ENCODE results near the gene GAS2L2. TPM values are rescaled to one million over a fixed set of nuclear protein-coding genes. Genes with fewer than 3 reads are reported as not detected.

Gene GAS2L2
- not detected in 2 replicates for total RNA-seq (2014; rRNA removed; shearing (Covaris generic); ENCODE audit: low replicate concordance)

DNA sequence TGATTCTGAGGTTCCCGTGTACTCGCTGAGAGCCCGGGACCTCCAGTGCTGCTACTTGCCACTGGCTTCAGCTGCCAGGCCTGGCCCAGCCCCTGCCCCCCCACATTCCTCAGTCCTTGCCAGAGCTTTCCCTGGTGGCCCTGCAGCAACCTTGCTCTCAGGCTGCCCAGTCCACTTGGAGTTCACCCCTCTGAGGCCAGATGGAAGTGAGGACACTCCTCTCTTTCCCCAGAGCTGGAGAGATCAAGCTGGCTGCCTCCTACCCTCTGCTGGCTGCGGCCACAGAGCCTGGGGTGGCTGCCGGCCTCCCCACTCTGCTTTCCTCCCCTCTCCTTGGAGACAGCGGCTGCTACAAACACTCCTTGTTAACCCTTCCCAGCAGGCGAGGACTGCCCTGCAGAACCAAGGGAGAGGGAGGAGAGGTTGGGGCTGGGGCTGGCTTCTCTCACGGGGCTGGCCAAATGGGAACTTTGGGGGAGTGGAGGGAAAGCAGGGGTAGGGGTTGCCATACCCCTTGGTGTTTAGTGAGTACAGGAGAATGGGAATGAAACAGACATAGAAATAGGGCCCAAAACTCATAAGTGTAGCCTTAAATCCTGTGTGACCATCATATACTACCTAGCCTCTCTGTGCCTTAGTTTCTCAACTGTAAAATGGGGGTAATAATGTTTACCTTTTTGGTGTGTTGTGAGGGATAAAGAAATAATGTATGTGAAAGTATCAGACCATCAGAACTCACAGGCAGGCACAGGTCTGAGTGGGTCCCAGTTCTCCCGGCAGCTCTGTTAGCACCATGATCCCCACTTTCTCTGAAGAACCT lies at the start of gene GAS2L2:
Gene GAS2L2 (minus strand): TSS at position 295 of the 820 bp plus-strand sequence. CDS start 389 bp downstream, outside the sequence.
- no peaks in the 10 kb centered on the region for H3K36me3 ChIP-seq
- H3K9me3 ChIP-seq, result no peaks in the 10 kb centered on the region
- H3K4me3 ChIP-seq, result no peak within 1 kb of the TSS
- no peak for DNase-seq
- H3K27me3 ChIP-seq, result peaks cover 10% of the 10 kb centered on the region; the same call in 1 of the 2 replicates

GRCh38 chr17:35801583-35802224 lies 48.7 kb upstream of the GAS2L2 start:
- DNase-seq, result peak; percentile 90
- H3K36me3 ChIP-seq, result no peaks in the 10 kb centered on the region
- peaks cover 8% of the 10 kb centered on the region for H3K27me3 ChIP-seq
- no peak overlapping the region for H3K4me3 ChIP-seq
- H3K9me3 ChIP-seq, result no peaks in the 10 kb centered on the region

DNA sequence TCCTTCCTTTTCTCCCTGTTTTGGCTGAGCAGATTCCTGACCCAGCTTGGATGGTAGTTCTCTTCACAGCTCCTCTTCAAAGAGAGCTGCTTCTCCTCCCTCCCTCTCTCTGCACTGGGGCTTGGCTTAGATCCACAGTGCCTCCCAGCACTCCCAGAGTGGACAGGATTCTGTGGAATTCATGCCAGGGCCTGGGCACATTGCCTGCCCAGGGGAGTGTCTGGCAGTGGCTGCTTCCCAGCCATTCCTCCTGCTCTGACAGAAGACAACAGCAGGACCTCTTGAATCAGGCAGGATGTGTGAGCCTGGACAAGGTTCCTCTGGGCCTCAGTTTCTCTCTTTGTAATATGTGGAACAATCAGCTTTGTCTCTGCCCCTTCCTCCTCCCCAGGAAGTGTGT lies 46.9 kb upstream of the GAS2L2 start:
- Histone ChIP-seq H3K36me3 (no peaks in the 10 kb centered on the region), H3K27me3 (peaks cover 17% of the 10 kb centered on the region), H3K9me3 (no peaks in the 10 kb centered on the region), H3K4me3 (no peak overlapping the region)
- peak; percentile 97 for DNase-seq

GRCh38 chr17:35797918-35798317 lies 44.9 kb upstream of the GAS2L2 start:
- Histone ChIP-seq H3K4me3 (no peak overlapping the region), H3K27me3 (peaks cover 24% of the 10 kb centered on the region), H3K9me3 (no peaks in the 10 kb centered on the region), H3K36me3 (no peaks in the 10 kb centered on the region)
- no peak for DNase-seq

DNA sequence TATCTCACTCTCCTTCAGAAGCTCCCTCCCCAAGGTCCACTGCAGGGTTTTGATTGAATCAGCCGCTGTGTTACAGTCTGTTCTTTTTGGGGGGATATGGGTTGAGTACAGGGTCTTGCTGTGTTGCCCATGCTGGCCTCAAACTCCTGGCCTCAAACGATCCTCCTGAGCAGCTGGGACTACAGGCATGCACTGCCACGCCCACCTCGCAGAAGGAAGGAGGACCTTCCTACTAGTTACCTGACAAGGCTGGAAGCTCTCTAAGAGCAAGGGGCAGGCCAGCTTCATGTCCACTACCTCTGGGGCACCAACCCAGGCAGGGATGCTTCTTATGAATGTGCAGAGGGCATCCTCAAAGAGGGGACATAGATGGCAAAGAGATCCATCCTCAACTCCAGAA lies 44.3 kb upstream of the GAS2L2 start:
- Histone ChIP-seq H3K4me3 (no peak overlapping the region), H3K27me3 (peaks cover 24% of the 10 kb centered on the region), H3K9me3 (no peaks in the 10 kb centered on the region), H3K36me3 (no peaks in the 10 kb centered on the region)
- no peak for DNase-seq

GRCh38 chr17:35796942-35797341 lies 43.9 kb upstream of the GAS2L2 start:
- Histone ChIP-seq H3K4me3 (no peak overlapping the region), H3K27me3 (peaks cover 24% of the 10 kb centered on the region), H3K36me3 (no peaks in the 10 kb centered on the region), H3K9me3 (no peaks in the 10 kb centered on the region)
- no peak for DNase-seq

DNA sequence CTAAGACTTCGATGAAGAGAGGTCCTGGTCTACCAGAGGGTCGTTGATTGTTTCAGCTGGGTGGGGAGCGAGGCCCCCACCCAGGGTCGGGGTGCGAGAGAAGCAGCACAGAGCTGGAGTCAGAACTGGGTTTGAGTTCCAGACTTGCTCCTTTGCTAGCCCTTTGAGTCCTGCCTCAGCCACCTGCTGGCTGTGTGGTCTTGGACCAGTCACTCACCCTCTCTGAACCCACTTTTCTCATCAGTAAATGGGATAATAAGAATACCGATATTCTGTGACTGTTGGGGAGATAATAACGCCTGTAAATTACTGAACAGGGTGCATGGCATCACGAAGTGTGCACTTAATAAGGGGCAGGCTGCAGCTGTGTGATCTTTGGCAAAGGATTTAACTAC lies 42.8 kb upstream of the GAS2L2 start:
- peak overlapping the region; percentile 47 for H3K4me3 ChIP-seq
- no peaks in the 10 kb centered on the region for H3K36me3 ChIP-seq
- H3K27me3 ChIP-seq, result peaks cover 24% of the 10 kb centered on the region
- H3K9me3 ChIP-seq, result no peaks in the 10 kb centered on the region
- DNase-seq, result no peak

DNA sequence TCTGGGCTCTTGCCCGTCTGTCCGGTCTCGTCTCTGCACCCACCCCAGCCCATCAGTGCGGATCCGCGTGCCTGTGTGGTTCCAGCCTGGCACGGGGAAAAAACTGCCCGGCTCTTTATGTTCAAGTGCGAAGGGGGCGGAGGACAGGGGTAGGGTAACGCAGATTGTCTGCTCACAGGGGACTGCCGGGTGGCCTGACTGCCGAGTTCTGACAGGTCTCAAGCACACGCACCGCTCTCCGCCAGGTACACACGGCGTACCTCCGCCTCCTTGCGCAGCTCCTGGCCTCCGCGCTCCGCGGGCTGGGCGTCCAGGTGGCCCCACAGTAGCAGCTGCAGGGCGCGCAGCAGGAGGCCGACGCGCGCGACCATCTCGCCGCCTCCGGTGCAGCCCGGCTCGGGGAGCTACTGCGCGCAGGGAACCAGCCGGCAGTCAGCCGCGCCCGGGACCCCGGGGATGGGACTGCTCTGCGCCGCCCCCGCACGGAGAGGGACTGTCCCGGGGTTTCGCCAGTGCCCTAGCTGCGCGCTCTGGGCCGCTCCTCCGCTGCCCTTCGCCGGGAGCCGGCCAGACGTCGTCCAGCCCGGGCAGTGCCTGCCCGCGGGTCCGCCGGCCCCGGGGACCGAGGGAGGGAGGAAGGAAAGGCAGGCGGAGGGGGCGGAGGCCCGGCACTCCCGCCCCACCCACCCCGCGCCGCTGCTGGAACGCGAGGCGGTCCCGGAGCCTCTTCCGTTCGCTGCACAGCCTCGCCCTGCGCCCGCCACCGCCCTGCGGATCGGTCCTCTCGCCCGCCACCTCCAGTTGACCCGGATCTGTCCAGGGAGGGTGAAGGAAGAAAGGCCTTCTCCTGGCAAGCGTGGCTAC lies 42.2 kb upstream of the GAS2L2 start, which contains the start of gene MMP28:
Gene MMP28 (minus strand): TSS at position 635 of the 864 bp plus-strand sequence. CDS start 264 bp downstream, at position 371.
- peaks cover 24% of the 10 kb centered on the region for H3K27me3 ChIP-seq
- H3K36me3 ChIP-seq, result no peaks in the 10 kb centered on the region
- no peaks in the 10 kb centered on the region for H3K9me3 ChIP-seq
- peak within 1 kb of the TSS; percentile 47 for H3K4me3 ChIP-seq
- DNase-seq, result peak; percentile 50

GRCh38 chr17:35793257-35793656 lies 40.2 kb upstream of the GAS2L2 start:
- no peaks in the 10 kb centered on the region for H3K36me3 ChIP-seq
- H3K4me3 ChIP-seq, result no peak overlapping the region
- H3K9me3 ChIP-seq, result no peaks in the 10 kb centered on the region
- DNase-seq, result no peak
- peaks cover 24% of the 10 kb centered on the region for H3K27me3 ChIP-seq

- DNase-seq, result no peak
- no peaks in the 10 kb centered on the region for H3K9me3 ChIP-seq
- peaks cover 18% of the 10 kb centered on the region for H3K27me3 ChIP-seq
- H3K36me3 ChIP-seq, result no peaks in the 10 kb centered on the region
- no peak overlapping the region for H3K4me3 ChIP-seq
These were observed 38.8 kb upstream of the GAS2L2 start for GRCh38 chr17:35791681-35792350.

DNA sequence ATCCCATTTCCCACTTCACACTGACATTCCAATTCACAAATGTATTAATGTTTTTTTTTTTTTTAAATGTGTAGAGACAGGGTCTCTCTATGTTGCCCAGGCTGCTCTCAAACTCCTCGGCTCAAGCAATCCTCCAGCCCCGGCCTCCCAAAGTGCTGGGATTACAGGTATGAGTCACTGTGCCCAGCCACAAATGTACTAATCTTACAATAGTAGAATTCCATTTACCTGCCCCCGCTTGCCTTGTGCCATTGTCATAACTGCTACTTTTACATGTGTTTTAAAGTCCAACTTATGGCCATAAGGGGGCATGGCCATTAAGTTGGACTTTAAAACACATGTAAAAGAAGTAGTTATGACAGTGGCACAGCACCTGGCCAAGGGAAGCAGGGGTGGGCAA lies 37.8 kb upstream of the GAS2L2 start:
- Histone ChIP-seq H3K27me3 (peaks cover 14% of the 10 kb centered on the region), H3K36me3 (no peaks in the 10 kb centered on the region), H3K4me3 (no peak overlapping the region), H3K9me3 (no peaks in the 10 kb centered on the region)
- DNase-seq, result peak; percentile 13

DNA sequence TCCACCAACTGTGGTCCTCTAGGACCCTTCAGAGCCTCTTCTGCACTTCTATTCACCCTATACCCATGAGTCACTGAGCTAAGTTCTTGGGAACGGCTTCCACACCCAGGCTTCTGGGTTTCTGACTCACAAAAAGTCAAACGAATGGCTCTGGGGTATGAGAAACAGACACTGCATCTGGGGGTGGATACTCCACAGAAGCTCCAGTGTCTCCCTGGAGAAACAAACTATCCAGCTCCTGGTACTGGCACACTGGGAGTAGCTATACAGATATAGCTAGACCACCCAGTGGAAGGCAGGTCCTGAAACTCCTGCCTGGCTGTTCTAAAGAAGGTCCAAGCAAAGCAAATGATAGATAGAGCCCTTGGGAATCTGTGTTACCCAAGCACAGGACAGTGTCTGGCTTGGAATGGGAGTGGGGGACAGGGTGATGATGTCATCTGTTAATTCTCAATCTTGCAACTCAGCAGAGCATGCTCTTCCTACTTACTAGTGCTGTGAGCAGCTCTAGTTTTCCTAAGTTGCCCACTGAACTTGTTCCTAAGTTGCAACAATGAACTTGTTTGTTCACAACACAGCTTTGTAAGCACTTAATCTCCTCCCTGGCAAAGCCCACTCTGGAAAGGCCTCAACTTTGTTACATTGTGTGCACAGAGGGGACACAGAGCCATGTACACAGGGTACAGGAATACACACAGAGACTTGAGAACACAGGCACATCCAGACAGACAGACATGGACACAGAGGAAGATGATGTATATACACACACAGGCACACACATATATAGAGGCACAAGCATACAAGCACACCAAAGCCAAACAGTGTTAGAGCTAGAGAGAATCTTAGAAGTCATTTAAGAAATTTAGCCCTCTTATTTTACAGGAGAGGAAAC lies 35.7 kb upstream of the GAS2L2 start:
- peak; percentile 76 for DNase-seq
- no peaks in the 10 kb centered on the region; the same call in 1 of the 2 replicates for H3K27me3 ChIP-seq
- H3K4me3 ChIP-seq, result no peak overlapping the region

DNA sequence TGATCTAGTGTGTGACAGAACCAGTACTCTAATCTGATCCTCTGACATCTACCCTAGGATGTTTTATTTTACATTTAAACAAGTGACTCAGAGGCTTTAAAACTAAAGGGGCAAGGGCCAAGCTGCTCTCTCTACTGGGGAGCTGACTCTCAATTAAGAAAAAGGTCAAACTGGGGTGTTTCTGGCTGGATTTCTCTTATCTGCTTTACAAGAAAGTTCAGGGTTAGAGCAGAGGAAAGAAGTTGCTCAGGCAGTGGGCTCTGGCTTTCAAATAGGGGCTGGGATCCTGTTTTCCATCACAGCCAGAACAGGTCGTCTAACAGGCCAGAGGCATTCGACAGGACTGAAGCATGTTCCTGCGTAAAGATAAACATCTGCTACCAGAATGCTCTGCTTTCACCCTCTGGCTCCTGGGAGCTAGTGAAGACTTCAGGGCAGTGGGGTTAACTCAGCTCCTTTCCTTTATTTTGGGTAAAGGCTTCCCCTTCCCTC lies 33.9 kb upstream of the GAS2L2 start:
- peak; percentile 14 for DNase-seq
- no peaks in the 10 kb centered on the region for H3K27me3 ChIP-seq
- H3K9me3 ChIP-seq, result no peaks in the 10 kb centered on the region
- no peaks in the 10 kb centered on the region for H3K36me3 ChIP-seq
- H3K4me3 ChIP-seq, result no peak overlapping the region

More for the DNA sequence above, 35.7 kb upstream of the GAS2L2 start:
- no peaks in the 10 kb centered on the region for H3K9me3 ChIP-seq
- H3K36me3 ChIP-seq, result no peaks in the 10 kb centered on the region

DNA sequence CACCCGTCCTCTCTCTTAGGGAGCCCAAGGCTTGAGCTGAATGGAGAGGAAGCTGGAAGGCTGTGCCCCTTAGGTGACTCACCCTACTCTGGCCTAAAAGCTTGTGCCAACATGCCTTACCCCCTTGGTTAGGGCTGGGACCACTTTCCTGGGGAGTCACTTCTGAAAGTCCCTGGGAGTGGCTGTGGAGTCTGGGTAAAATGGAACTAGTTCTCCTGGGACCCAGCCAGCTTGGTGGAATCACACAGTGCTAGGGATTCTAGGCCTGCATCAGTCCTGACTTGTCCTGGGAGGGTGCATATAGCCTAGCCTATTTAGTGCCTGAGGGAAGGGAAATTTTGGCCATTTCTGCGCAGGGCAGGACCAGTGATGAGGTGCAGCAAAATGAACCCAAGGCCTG lies 31.9 kb upstream of the GAS2L2 start:
- peak; percentile 69 for DNase-seq
- H3K9me3 ChIP-seq, result no peaks in the 10 kb centered on the region
- H3K27me3 ChIP-seq, result no peaks in the 10 kb centered on the region
- H3K4me3 ChIP-seq, result no peak overlapping the region
- H3K36me3 ChIP-seq, result no peaks in the 10 kb centered on the region

DNA sequence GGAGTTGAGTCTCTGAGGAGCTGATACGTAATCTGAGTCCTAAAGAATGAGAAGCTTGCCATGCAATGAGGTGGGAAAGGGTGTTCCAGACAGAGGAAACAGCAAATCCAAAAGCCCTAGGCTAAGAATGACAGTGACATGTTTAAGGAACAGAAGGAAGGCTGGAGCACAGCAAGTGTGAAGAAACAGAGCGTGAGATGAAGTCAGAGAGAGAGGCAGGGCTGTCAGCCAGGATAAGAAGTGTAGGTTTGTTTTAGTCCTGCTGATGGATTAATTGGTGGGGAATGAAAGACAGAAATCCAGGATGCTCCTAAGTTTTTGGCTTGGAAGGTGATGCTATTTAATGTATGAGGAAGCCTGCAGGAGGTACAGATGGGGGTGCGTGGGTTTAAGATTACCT lies 27.9 kb upstream of the GAS2L2 start:
- no peak for DNase-seq
- no peak overlapping the region for H3K4me3 ChIP-seq

More for the DNA sequence above, 27.9 kb upstream of the GAS2L2 start:
- Histone ChIP-seq H3K9me3 (no peaks in the 10 kb centered on the region), H3K36me3 (no peaks in the 10 kb centered on the region), H3K27me3 (no peaks in the 10 kb centered on the region)
